IMR-90 (cell line): ENCODE results near the gene ZNF43. TPM values are rescaled to one million over a fixed set of nuclear protein-coding genes. Genes with fewer than 3 reads are reported as not detected.
"Not testable (repeated sequence)": the region's sequence is repeated elsewhere in the genome, so short reads cannot be mapped to it uniquely, and the experiment has no call there.

Source experiments
- ATAC-seq: fragments of 200-7000 bp; cut with Tn5 transposase; 2 replicates; pipeline ENCODE4 v1.9.1; 2020; ENCODE audit warnings: low read depth, mild to moderate bottlenecking, moderate library complexity
- BruUV-seq: library from RNA; stranded (reverse); fragments of 400-500 nt; replicated peaks from 2 replicates; lab custom pipeline; 2021; lab: Mats Ljungman, UMichigan
- CTCF ChIA-PET: fragments of 300-600 bp; formaldehyde crosslinking; extraction: SDS; loops from one replicate; lab custom pipeline; 2021; ENCODE audit warnings: antibody characterized with exemption; lab: Yijun Ruan, JAX
- POLR2A ChIA-PET: fragments of 300-600 bp; sonication (Branson Sonifier 250); formaldehyde crosslinking; loops from one replicate; lab custom pipeline; 2022; ENCODE audit warnings: antibody characterized with exemption; ENCODE audit not compliant: unreplicated experiment; lab: Charles Lee
- DNase-seq: peaks from one replicate; pipeline ENCODE4 v3.0.0; 2013
- H2AFZ ChIP-seq: replicated peaks from 2 replicates; pipeline ENCODE3; 2013; ENCODE audit warnings: low read length, mild to moderate bottlenecking; ENCODE audit not compliant: poor library complexity
- H2AK5ac ChIP-seq: 2 replicates; pipeline ENCODE4 v1.6.1; 2013; ENCODE audit warnings: low read depth, low read length, inconsistent platforms
- H2AK9ac ChIP-seq: replicated peaks from 2 replicates; pipeline ENCODE3; 2013; ENCODE audit warnings: mild to moderate bottlenecking, low read depth, low read length, moderate library complexity; ENCODE audit not compliant: poor library complexity
- H2BK120ac ChIP-seq: 2 replicates; pipeline ENCODE4 v1.6.1; 2013; ENCODE audit warnings: low read depth, low read length, inconsistent platforms
- H2BK15ac ChIP-seq: 3 replicates; pipeline ENCODE4 v1.6.1; 2013; ENCODE audit warnings: low read depth, low read length, inconsistent platforms
- H2BK20ac ChIP-seq: 2 replicates; pipeline ENCODE4 v1.6.1; 2013; ENCODE audit warnings: low read depth, mild to moderate bottlenecking, inconsistent platforms, low read length, moderate library complexity
- H2BK5ac ChIP-seq: 2 replicates; pipeline ENCODE4 v1.6.1; 2013; ENCODE audit warnings: mild to moderate bottlenecking, low read depth, low read length, inconsistent platforms; ENCODE audit not compliant: poor library complexity, severe bottlenecking
- H3K14ac ChIP-seq: replicated peaks from 2 replicates; pipeline ENCODE4 v1.6.1; 2013; ENCODE audit warnings: low read depth, low read length, inconsistent platforms
- H3K18ac ChIP-seq: 2 replicates; pipeline ENCODE4 v1.6.1; 2013; ENCODE audit warnings: low read depth, low read length, control low read depth
- H3K23ac ChIP-seq: 2 replicates; pipeline ENCODE4 v1.6.1; 2013; ENCODE audit warnings: low read depth, low read length, inconsistent platforms
- H3K27ac ChIP-seq: 2 replicates; pipeline ENCODE4 v1.5.1; 2013; ENCODE audit warnings: mild to moderate bottlenecking, control low read depth, low read length; ENCODE audit not compliant: insufficient read depth
- H3K27me3 ChIP-seq: 2 replicates; pipeline ENCODE4 v1.6.1; 2013; ENCODE audit warnings: low read length; ENCODE audit not compliant: control insufficient read depth, insufficient read depth
- H3K36me3 ChIP-seq: 2 replicates; pipeline ENCODE4 v1.6.1; 2013; ENCODE audit warnings: low read length, mixed read lengths; ENCODE audit not compliant: control insufficient read depth, insufficient read depth
- H3K4ac ChIP-seq: 2 replicates; pipeline ENCODE4 v1.6.1; 2013; ENCODE audit warnings: low read depth, low read length, inconsistent platforms
- H3K4me1 ChIP-seq: 2 replicates; pipeline ENCODE4 v1.6.1; 2013; ENCODE audit warnings: low read length, mixed read lengths; ENCODE audit not compliant: control insufficient read depth, insufficient read depth
- H3K4me2 ChIP-seq: 2 replicates; pipeline ENCODE4 v1.6.1; 2013; ENCODE audit warnings: low read depth, mild to moderate bottlenecking, control low read depth, low read length, moderate library complexity
- H3K4me3 ChIP-seq: 2 replicates; pipeline ENCODE4 v1.5.1; 2013; ENCODE audit warnings: low read depth, mild to moderate bottlenecking, control low read depth, low read length, moderate library complexity; ENCODE audit not compliant: insufficient read depth
- H3K56ac ChIP-seq: 2 replicates; pipeline ENCODE4 v1.6.1; 2013; ENCODE audit warnings: low read length, inconsistent platforms; ENCODE audit not compliant: insufficient read depth; ENCODE audit errors: extremely low read depth
- H3K79me1 ChIP-seq, 2 experiments: 2 replicates each; pipeline ENCODE4 v1.6.1; 2013; ENCODE audit warnings: low read length in 2 of 2, inconsistent platforms in 1 of 2, low read depth in 1 of 2
- H3K9ac ChIP-seq: 2 replicates; pipeline ENCODE4 v1.6.1; 2013; ENCODE audit warnings: low read depth, low read length, control low read depth
- H3K9me1 ChIP-seq: 2 replicates; pipeline ENCODE4 v1.6.1; 2013; ENCODE audit warnings: low read length, inconsistent platforms; ENCODE audit not compliant: insufficient read depth
- H3K9me3 ChIP-seq: 2 replicates; pipeline ENCODE4 v1.6.1; 2013; ENCODE audit warnings: low read length; ENCODE audit not compliant: control insufficient read depth, insufficient read depth
- H4K20me1 ChIP-seq: 2 replicates; pipeline ENCODE4 v1.6.1; 2013; ENCODE audit warnings: low read length, inconsistent platforms; ENCODE audit not compliant: insufficient read depth
- H4K5ac ChIP-seq: 2 replicates; pipeline ENCODE4 v1.6.1; 2013; ENCODE audit warnings: mild to moderate bottlenecking, low read depth, low read length, control low read depth
- H4K8ac ChIP-seq, 2 experiments: 2 replicates each; pipeline ENCODE4 v1.6.1; 2013; ENCODE audit warnings: low read depth in 2 of 2, low read length in 2 of 2, control low read depth in 1 of 2, inconsistent platforms in 1 of 2
- H4K91ac ChIP-seq: 2 replicates; pipeline ENCODE4 v1.6.1; 2013; ENCODE audit warnings: low read depth, low read length, inconsistent platforms; ENCODE audit not compliant: insufficient read depth
- RAD21 ChIP-seq: IDR thresholded peaks from 2 replicates; pipeline ENCODE4 v1.6.1; 2012; ENCODE audit warnings: low read length, improper control_type of control experiment
- WGBS, 2 experiments: methylation state at CpG; one replicate each; pipeline versions ENCODE4 v1.1.5 to v1.1.7; 2013; ENCODE audit warnings: missing lambda C conversion rate in 2 of 2; ENCODE audit not compliant: insufficient read length in 1 of 2; ENCODE audit errors: extremely low coverage in 2 of 2; 5-methylcytosine and 5-hydroxymethylcytosine counted together
- dilution Hi-C: fragments of 300-500 bp; cut with HindIII; formaldehyde crosslinking; loops from one replicate; pipeline ENCODE4 v1.14.3; 2018; ENCODE audit warnings: low sequenced_read_pairs; ENCODE audit not compliant: unreplicated experiment
- in situ Hi-C: fragments of 300-500 bp; cut with MboI; formaldehyde crosslinking; loops from 3 replicates; pipeline ENCODE4 v1.14.3; 2019; ENCODE audit warnings: low sequenced_read_pairs, inconsistent platforms, mixed read lengths
- intact Hi-C: fragments of 100-400 bp; cut with micrococcal nuclease; formaldehyde crosslinking; loops from 2 replicates; pipeline ENCODE4 v1.10.0; 2022
- polyA plus RNA-seq, 3 experiments: library from polyadenylated mRNA; depleted of rRNA; stranded (reverse); fragments of >200 nt; gene quantifications; 2 replicates each; pipeline ENCODE4 v1.2.3, GENCODE V29; 2012; ENCODE audit warnings: low replicate concordance in 1 of 3
- total RNA-seq: library from RNA; depleted of rRNA; stranded (reverse); fragments of >200 nt; gene quantifications from 2 replicates; pipeline ENCODE4 v1.2.3, GENCODE V29; 2012

The ZNF43 gene
- total and polyA plus RNA-seq, 2 of the 4 experiments (the other 2 are of a cell fraction): 2.9 to 8.8 TPM

DNA sequence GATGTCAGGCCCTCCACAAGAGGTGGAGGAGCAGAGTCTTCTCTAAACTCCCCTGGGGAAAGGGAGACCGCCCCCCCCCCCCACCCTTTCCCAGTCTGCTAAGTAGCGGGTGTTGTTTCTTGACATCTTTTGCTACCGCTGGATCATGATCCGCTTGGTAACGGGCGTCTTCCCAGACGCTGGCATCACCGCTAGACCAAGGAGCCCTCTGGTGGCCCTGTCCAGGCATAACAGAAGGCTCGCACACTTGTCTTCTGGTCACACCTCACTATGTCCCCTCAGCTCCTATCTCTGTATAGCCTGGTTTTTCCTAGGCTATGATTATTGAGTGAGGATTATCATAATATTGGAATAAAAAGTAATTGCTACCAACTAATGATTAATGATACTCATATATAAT lies 44.8 kb upstream of the ZNF43 start:
- H2AFZ ChIP-seq, H3K27me3 ChIP-seq, H2BK15ac ChIP-seq, dilution Hi-C loops, H3K4ac ChIP-seq, H3K56ac ChIP-seq, H3K9ac ChIP-seq, H3K14ac ChIP-seq, H3K4me2 ChIP-seq, ATAC-seq, H2AK9ac ChIP-seq, POLR2A ChIA-PET, H2BK20ac ChIP-seq, BruUV-seq, H3K79me1 ChIP-seq, intact Hi-C loops, H4K91ac ChIP-seq, in situ Hi-C loops, H4K5ac ChIP-seq, H3K9me1 ChIP-seq, H3K4me3 ChIP-seq, H3K27ac ChIP-seq, H2AK5ac ChIP-seq, H2BK120ac ChIP-seq, H3K36me3 ChIP-seq, H3K18ac ChIP-seq, DNase-seq, H2BK5ac ChIP-seq, H3K23ac ChIP-seq, H4K8ac ChIP-seq, CTCF ChIA-PET, H4K20me1 ChIP-seq, H3K4me1 ChIP-seq: not testable (repeated sequence)
- 0 out of 2 replicates have a peak, but pooled peaks have one; percentile 8 for TF ChIP-seq RAD21
- no CpG with 5 or more reads among the region's 9 CpGs for WGBS, 2 experiments
- peaks cover 14% of the 10 kb centered on the region for H3K9me3 ChIP-seq
